Measurements from ENCODE around the gene MTRF1.

DNA sequence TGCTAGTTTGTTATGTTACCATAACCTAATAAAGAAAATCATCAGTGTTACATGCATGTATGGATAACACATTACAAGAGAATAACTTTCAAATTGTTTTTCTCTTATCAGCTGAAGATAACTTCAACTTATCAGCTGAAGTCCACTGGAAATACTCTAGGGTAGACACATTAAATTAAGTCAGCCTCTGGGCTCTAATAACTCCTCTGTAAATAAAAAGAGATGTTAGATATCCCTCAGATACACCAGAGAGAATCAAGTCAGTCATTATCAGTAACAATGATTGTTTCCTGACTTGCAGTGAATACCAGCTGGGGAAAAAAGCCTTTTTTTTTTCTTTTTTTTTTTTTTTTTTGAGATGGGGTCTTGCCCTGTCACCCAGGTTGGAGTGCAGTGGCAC lies 67.4 kb downstream of the MTRF1 start:
- TF ChIP-seq, protein P1, sequence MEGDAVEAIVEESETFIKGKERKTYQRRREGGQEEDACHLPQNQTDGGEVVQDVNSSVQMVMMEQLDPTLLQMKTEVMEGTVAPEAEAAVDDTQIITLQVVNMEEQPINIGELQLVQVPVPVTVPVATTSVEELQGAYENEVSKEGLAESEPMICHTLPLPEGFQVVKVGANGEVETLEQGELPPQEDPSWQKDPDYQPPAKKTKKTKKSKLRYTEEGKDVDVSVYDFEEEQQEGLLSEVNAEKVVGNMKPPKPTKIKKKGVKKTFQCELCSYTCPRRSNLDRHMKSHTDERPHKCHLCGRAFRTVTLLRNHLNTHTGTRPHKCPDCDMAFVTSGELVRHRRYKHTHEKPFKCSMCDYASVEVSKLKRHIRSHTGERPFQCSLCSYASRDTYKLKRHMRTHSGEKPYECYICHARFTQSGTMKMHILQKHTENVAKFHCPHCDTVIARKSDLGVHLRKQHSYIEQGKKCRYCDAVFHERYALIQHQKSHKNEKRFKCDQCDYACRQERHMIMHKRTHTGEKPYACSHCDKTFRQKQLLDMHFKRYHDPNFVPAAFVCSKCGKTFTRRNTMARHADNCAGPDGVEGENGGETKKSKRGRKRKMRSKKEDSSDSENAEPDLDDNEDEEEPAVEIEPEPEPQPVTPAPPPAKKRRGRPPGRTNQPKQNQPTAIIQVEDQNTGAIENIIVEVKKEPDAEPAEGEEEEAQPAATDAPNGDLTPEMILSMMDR (IDR thresholded peaks at IDR 0.05) = no peak
- TF ChIP-seq POLR2A (IDR thresholded peaks at IDR 0.05) = no peak

Data from heart left ventricle (tissue), 13 donors.